Stimulated activated CD8-positive, alpha-beta memory T cell treated with anti-CD3 and anti-CD28 coated beads, Interleukin-4, amount 100 ng/mL, for 48 hours (primary cell): ENCODE results near the gene FGF11.

ENCODE experiments used
- DNase-seq: peaks from one replicate; pipeline ENCODE4 v3.0.0-alpha.2; 2020

Gene FGF11

DNA sequence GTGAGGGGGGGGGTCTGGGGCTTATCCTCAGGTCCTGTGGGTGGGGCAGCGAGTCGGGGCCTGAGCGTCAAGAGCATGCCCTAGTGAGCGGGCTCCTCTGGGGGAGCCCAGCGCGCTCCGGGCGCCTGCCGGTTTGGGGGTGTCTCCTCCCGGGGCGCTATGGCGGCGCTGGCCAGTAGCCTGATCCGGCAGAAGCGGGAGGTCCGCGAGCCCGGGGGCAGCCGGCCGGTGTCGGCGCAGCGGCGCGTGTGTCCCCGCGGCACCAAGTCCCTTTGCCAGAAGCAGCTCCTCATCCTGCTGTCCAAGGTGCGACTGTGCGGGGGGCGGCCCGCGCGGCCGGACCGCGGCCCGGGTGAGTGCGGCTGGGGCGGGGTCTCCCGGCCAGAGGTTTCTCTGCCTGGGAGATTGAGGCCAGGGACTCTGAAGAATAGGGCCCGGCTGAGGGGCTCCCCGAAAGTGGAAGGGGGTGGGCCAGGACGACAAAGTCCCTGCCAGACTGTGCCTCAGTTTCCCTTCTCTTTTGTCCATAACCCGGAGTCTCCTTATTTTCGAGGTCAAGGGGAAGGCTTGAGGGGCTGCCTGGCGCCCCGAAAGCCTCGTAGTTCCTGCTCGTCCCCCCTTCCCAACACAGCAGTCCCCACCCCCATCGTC is at the start of gene FGF11:
FGF11 (plus strand) TSS at position 51 of the 651 bp plus-strand sequence; CDS start at position 160, 109 bp downstream.
- no peak for DNase-seq

DNA sequence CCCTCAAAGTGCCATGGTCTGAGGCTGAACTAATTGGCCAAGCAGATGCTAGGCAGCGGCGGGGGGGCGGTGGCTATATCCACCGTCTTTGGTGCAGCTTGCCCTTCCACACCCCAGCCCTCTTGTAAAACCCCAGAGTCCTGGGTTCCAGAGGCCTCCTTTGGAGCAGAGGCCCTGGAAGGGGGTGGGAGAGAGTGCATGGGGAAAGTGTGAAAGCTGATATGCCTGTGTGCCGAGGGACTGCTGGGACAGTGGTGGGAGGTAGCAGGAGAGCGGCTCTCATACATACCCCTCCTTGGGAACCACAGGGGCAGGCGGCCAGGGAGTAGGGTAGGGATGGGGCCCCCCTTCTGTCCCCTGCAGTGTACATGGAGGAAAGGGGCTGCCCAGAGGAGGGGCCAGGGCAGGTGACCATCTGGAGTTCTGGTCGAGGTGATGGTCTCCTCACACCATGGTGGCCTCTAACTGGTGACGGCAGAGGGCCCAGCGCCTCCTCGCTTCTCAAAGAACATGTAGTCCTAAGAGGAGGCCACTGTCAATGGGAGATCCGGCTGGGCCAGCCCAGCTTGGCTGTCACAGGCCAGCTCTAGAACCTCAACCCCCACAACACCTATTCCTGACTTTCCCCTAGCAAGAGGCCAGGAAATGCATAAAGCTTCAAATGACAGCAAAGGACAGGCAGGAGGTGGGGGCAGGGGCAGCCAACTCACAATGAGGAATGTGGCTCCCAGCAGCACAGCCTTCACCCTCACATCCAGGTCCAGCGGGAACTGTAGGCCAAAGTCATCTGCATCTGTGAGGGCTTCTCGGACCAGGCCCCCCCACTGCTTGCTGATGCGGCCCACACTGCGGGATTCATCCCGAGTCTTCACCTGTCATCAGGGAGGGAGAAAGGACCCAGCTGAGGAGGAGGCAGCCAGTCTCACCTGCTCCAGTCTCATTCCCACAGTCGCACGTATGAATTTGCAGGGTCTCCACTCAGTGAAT is 49.1 kb upstream of the FGF11 start:
- DNase-seq = no peak

DNA sequence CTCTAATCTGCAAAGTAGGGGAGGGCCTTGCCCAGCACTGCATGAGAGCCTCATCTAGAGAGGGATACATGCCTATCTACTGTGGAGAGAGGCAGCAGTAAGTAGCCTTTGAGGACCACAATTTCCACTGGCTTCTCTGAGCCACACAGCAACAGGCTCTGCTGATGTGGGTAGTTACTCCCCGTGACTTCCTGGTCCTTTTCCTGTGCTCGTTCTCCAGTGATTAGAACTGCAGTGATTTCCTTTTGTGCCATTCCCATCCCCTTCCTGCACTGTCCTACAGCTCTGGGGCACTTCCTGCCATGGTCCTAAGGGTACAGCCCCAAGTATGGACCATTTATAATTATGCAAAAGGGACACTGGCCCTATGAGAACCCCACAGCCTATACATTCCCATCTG is 48.0 kb upstream of the FGF11 start:
- DNase-seq = no peak

DNA sequence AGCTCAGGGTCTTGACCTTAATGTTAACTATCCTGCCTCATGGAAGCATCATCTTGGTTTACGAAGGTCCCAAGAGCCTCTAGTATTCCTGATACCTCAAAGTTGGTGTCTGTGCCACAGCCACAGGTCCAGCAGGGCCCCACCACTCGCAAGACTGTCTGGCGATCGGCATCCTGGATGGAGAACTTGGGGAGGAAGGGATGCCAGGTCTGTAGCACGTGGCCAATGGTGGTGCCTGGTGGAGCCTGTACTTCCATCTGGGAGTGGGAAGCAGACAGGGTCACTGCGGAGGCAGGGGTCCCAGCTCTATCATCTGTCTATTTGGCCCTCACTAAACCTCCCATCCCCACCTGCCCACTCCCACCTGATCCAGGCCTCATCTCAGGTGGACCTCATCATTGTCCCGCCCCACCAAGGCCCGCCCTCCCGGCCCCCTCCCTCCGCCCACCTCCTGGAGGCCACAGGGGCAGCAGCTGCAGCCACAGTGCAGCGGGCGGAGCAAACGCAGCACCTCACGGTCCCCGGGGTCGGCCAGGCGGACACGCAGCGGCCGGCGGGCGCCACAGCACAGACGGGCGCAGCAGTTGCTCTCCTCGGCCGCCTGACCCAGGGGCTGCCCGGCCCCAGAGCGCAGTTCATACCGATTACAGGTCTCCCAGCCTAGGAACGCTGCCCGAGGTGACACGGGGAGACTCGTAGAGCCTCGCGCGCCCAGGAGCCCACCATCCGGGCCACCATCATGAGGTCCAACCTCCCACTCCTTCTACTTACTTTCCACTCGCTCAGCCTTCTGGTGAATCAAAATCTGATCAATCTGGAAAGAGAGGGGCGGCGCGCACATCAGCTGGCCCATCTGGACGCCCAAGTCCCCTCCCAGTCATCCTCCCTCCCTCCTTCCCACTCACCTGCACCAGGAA is 46.4 kb upstream of the FGF11 start:
- DNase-seq = no peak

DNA sequence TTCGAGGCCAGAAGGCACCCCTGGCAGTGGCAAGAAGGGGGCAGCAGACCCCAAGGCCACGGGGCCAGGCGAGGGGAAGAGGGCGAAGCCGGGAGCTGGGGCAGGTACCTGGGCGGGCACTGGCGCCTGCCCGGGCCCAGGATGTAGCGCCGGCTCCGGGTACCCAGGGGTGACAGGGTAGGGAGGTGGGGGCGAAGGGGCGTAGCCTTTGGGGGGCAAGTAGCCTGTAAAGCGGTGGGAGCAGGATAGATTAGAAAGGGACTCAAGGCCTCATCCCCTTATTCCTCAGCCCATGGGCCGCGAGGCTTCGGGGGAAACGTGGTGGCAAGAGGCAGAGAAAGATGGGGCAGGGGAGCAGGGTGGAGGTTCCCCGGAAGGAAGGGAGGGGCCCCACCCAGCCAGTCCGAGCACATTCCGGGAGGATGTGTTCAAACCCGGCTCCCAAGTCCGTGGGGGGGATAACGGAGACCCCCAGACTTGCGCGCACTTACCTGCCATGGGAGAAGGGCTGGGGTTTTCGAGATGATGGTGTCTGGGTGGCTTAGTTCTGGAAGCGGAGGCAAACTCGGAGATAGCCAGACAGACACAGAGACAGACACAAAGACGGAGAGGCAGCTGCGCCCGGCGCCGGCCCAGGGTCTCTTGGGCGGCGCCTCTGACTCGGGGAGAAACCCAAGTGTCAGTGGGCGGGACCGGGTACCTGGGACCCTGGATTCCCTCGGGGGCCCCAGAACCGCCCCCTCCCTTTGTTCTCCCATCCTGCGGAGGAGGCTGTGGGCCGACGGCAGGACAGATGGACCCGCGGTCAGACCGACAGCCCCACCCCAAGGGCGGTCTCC is 45.5 kb upstream of the FGF11 start:
- DNase-seq = peak; percentile 56

DNA sequence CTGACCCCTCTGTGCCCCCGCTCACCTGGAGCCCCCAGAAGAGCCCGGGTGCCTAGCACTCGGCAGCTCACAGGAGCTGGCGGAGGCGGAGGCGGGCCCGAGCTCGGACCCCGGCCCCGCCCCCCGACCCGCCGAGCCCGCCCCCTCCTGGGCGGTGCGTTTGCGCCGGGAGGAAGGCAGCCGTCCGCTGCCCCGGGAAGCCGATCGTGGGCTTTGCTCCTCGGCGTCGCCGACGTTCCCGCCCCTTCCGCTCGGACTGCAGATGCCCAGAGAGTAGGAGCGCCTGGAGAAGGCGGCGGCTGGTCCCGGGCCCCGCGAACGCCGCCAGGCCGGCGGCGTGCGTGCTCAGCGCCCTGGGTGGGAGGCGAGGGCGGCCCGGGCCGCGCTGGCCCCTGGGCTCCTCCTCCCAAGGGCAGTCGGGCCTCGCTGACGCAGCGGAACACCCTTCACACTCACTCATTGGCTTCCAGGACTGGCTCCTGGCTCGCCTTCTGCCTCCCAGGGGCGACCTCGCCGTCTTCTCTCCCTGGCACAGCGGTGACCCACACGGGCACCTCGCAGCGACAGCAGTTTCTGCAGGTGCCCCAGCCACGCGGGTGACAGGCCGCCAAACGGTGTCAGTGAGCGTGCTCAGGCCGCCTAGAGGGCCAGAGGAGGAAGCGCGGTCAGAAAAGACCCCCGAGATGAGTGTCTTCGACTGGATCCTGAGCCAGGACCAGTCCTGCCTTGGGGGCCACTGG is 44.7 kb upstream of the FGF11 start, which contains the start of gene PLSCR3:
PLSCR3 (minus strand) TSS at position 74 of the 740 bp plus-strand sequence. CDS start 415 bp downstream, outside the sequence.
- peak; percentile 90 for DNase-seq

DNA sequence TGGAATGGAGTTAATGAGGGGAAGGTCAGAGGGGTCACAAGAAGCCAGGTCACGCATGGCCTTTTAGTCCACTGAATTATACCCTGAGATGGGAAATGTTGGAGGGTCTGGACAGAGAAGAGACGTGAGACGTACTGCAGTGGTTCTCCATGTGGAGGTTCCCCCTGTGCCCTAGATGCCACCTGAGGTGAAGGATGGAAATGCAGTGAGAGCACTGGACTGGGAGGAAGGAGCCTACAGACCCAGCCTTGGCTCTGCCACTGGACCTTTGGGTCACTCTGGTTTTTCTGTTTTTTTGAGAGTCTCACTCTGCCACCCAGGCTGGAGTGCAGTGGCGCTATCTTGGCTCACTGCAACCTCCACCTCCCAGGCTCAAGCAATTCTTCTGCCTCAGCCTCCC is 43.2 kb upstream of the FGF11 start:
- DNase-seq = no peak

DNA sequence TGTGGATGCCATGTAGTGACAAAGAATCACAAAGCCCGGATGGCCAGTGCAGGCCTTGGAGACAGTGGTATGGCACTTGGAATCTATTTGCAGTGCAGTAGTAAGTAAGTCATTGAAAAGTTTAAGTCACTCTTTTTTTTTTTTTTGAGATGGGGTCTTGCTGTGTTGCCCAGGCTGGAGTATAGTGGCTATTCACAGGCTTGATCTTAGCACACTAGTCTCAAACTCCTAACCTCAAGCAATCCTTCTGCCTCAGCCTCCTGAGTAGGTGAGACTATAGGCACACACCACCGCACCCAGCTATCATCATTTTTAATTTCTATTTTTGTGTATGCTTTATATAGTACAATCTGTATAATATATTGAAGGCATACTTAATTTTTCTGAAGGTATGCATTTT is 40.7 kb upstream of the FGF11 start:
- no peak for DNase-seq

DNA sequence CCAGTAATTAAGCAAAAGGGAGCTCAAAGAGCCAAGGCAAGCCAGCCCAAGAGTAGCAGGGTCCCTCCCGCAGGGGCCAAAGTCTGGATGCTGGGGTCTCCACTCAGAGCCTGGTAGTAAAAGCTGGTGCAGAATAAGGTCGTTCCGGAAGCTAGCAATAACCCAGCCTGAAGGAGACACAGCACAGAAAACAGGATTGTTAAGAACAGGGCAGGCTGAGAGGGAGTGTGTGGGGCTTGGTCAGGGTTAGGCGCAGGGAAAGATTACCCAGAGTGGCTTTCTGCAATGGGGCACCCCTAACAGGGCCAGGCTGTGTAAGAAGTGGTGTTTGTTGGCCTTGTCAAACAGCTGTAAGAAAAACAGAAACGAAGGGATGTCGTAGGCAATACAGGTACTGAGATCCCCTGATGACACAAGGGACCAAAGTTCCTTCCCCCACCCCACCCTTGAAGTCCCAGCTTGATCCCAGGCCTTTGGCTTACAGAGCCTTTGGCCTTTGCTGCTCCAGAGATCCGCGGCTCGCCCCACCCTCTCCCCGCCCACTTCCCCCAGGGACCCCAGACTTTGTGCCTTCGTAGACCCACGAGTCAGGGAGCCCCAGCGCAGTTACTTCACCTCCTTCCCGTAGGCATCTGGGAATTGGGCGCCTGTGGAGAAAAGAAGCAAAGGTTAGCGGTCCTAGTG is 36.1 kb upstream of the FGF11 start:
- DNase-seq = peak; percentile 57

DNA sequence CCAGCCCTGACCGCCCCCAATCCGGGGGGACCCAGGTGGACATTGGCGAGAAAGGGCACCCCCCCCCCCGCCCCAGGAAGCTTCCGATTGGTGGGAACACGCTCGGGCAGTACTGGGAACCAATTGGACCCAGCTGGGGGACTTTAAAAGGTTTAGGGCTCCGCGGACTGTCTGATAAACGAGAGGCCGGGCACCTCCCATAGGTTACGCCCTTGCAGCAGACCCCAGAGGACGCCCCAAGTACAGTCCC is 35.7 kb upstream of the FGF11 start:
- DNase-seq = no peak

DNA sequence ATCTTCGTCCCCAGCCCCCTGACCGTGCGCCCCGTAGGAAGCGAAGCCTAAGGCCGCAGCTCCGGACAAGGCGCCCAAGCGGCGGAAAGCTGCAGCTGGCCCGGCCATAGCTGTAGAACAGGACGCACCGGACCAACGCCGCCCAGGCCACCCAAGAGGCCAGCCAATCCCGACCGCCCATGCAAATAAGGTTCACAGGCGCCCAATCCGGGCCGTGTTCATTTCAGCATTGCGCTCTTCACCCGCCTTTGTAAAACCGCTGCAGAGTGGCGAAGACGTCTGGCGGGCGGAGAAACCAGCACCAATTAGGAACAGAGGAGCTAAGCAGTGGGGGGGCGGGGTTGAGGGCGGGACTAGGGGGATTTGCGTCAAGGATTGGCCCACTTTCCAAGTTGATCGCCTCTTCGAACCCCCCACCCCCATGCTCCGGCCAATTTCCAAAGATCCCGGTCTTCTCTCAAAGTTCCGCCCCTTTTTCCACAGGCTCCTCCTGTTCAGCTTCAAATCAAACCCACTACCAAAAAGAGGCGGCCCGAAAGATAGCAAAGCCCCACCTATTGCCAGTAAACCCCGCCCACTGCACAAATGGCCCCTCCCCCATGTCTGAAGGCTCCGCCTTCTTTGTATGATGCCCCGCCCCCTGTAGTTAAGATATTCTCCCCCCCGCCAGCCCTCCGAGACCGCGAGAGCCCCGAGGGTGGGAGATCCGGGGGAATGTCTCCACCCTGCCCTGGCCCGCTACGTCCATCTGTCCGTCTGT is 35.2 kb upstream of the FGF11 start, which contains the start of gene TMEM256:
TMEM256 (minus strand) TSS at position 121 of the 760 bp plus-strand sequence; CDS start at position 108, 13 bp downstream.
- peak; percentile 95 for DNase-seq

DNA sequence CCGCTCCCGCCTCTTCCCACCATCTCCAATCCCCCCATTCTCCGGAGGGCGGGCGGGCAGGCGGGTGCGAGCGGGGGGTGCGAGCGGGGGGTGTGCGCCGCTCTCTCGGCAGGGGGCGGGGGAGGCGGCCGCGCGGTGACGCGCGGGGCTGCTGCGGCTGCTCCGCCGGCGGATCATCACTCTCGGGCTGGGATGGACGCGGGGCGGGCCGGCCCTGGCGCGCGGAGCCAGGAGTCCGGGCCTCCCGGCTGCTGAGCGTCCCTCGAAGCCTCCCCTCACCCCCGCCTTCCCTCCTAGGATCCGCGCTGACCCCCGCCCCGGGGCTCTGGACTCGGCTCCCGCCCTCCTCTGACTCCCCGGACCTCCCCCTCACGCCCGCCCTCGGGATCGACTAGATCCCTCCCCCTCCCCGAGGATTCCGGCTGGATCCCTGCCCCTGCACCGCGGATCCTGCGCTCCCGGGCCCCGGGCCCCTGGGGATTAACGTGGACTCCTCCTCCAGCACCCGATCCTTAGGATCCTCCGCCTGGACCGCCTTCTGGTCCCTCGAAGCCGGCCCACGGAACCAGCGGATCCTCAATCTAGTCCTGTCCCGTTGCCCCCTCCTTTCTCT is 34.5 kb upstream of the FGF11 start:
- DNase-seq = no peak

DNA sequence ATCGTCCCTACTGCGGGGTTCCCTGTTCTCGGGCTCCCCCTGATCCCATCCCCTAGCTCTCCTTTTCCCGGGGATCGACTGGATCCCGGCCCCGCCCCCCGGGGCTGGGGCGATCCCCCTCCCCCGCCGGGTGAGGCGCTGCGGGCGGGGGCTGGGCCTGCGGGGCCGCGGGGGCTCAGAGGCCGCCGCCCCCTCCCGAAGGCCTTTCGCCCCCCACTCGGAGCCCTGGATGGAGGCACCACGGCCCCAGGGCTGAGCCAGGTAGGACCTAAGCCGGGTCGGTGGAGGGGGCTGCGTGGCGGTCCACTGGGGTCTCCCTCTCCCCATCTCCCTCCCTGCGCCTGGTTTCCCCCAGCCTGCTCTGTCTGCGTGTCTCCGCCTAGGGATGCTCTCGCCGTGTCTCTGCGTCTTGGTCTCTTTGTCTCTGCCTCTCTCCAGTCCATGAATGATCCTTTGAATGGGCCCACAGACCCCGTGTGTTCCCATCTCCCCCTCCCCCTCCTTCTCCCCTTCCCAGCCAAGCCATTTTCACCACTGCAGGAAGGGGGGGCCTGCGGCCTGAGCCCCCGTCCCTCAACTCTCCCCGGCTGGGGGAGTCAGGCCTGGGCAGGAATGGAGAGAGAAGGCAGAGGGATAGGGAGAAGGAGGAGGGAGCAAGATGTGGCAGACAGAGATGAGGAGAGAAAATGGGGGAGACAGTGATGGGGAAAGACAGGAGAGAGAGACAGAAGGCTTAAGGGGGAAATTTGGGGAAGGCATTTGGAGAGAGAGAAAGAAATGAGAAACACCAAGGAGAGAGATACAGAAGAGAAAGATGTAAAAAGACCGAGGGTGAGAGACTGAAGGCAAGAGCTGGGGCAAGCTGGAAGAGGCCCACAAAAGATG is 33.7 kb upstream of the FGF11 start:
- no peak for DNase-seq

DNA sequence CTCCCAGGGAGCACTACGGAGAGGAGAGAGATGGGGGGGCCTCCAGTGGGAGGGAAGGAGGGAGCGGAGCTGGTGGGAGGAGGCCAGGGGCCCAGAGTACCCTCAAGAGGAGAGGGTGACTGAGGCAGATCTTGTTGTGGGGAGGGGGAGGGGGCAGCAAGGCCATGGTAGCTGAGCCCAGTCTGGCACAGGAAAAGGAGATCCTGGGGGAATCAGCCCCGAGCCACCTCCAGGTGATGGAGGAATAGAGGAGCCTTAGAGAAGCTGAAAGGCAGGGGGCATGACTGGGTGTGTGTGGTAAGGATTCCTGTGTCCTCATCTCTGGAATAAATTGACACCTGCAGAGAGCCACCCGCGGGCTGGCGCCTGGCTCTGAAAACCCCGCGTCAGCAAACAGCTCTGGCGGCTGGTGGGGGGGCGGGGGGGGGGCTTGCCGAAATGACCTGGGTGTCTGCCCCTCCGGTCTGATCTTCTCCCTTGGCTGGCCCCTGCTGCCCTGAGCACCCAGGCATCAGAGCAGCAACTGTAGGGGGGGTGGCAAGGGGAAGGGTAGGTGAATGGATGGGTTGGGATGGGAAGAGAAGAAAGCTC is 33.0 kb upstream of the FGF11 start:
- no peak for DNase-seq

DNA sequence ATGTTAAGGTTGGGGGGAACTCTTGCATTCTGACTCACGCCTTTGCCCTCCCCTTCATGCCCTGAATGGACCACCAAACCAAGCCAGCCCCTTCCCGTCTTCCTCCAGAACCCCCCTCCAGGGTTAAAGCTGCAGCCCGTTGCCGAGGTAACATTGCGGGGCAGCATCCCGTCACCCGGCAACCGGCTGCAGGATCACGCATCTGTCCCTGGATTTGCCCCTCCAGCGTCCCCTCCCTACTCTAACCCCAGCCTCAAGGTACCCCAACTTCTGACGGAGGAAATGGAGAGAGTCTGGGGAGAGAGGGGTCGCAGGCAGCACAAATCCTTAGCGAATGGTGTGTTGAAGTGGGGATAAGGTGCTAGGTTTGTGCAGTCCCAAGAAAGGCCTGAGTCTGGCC is 32.2 kb upstream of the FGF11 start:
- no peak for DNase-seq

DNA sequence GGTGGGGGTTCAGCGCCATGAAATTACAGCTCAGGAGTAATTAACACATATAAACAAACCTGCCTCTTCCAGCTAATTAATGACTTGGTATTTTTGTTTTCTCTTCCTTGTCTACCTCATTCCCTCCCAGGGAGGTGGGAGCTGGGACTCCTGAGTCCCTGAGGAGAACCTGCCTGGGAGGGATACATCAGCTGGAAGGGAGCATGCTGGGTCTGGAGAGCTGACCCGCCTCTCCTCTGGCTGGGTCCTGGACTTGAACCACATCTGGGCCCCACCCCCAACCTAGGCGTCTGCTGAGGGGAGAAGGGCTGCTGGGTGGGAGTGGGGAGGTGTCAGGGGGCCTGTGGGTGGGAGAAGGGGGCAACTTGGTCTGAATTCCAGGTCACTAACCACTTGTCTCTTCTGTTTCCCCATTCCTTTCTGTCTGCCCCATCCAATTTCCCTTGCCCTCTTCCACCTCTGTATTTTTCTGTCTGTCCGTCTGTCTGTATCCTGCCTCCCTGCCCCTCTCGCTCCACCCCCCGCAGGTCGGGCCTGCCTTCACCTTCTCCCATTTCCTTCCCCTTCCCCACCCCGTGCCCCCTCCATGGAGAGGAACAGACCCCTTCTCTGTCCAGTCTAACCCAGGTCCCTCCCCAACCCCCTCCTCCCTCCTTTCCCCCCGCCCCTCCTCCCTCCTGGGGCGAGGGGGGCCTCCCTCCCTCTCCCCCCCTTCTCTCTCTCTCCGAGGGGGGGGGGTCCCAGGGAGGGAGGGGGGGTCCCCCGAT is 31.6 kb upstream of the FGF11 start, which contains the start of gene NLGN2:
NLGN2 (plus strand) TSS at position 361 of the 767 bp plus-strand sequence. CDS start 411 bp downstream, outside the sequence.
- DNase-seq = no peak

DNA sequence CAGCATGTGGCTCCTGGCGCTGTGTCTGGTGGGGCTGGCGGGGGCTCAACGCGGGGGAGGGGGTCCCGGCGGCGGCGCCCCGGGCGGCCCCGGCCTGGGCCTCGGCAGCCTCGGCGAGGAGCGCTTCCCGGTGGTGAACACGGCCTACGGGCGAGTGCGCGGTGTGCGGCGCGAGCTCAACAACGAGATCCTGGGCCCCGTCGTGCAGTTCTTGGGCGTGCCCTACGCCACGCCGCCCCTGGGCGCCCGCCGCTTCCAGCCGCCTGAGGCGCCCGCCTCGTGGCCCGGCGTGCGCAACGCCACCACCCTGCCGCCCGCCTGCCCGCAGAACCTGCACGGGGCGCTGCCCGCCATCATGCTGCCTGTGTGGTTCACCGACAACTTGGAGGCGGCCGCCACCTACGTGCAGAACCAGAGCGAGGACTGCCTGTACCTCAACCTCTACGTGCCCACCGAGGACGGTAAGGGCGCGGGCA is 31.0 kb upstream of the FGF11 start:
- no peak for DNase-seq
